GM12891 (cell line): ENCODE measurements around the gene SNX9.

Experiments
- PAX5 ChIP-seq: IDR thresholded peaks from 2 replicates; pipeline ENCODE4 v1.6.1; 2011; ENCODE audit warnings: low read length, moderate library complexity, mild to moderate bottlenecking; ENCODE audit not compliant: insufficient read depth, severe bottlenecking
- POLR2A ChIP-seq: IDR thresholded peaks from 2 replicates; pipeline ENCODE4 v1.6.1; 2011; ENCODE audit warnings: low read depth, low read length, control low read depth
- POLR2AphosphoS5 ChIP-seq: IDR thresholded peaks from 2 replicates; pipeline ENCODE4 v1.6.1; 2011; ENCODE audit warnings: low read depth, low read length, control low read depth
- POU2F2 ChIP-seq: IDR thresholded peaks from 2 replicates; pipeline ENCODE4 v1.6.1; 2011; ENCODE audit warnings: low read depth, mild to moderate bottlenecking, control low read depth, low read length, moderate library complexity
- TAF1 ChIP-seq: IDR thresholded peaks from 2 replicates; pipeline ENCODE4 v1.6.1; 2011; ENCODE audit warnings: low read depth, low read length, control low read depth

DNA sequence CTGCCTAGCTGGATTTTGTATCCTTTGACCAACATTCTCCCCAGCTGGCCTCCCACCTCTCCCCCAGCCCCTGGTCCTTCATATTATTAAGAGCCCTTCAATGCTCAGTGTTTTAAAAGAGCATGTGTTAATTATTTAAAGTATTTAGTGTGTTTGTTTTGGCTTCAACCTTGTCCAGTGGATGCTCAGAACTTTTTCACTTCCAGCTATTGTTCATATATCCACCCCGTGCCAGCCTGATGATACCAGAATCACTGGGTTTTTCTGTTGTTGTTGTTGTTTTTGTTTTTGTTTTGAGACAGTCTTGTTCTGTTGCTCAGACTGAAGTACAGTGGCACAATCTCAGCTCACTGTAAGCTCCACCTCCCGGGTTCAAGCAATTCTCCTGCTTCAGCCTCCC lies 30.4 kb upstream of the SNX9 start:
- TF ChIP-seq POLR2A (no peak), POLR2AphosphoS5 (no peak), PAX5 (no peak), POU2F2 (no peak), TAF1 (no peak)
